T-cell (primary cell): Measurements from ENCODE around the gene RIIAD1. TPM values are rescaled to one million over a fixed set of nuclear protein-coding genes. Genes with fewer than 3 reads are reported as not detected.
"Not testable (repeated sequence)": the region's sequence is repeated elsewhere in the genome, so short reads cannot be mapped to it uniquely, and the experiment has no call there.

ENCODE experiments used
- ATAC-seq, 4 experiments: fragments of 200-7000 bp in 3 of 4; fragments of 150-1000 bp in 1 of 4; cut with Tn5 transposase; replicated peaks in 1 of 4; 1 replicate in 3 of 4; 2 replicates in 1 of 4; pipeline ENCODE4 v1.10.0; 2021; ENCODE audit warnings: moderate library complexity in 3 of 4, mild to moderate bottlenecking in 2 of 4, moderate number of reproducible peaks in 1 of 4
- CTCF ChIA-PET, 2 donors: fragments of 300-600 bp; sonication (Branson Sonifier 250); formaldehyde crosslinking; loops; one replicate each; lab custom pipeline; 2022; ENCODE audit warnings: antibody characterized with exemption in 2 of 2; lab: Charles Lee
- POLR2A ChIA-PET, 2 donors: fragments of 300-600 bp; sonication (Branson Sonifier 250); formaldehyde crosslinking; loops; one replicate each; lab custom pipeline; 2022; ENCODE audit warnings: antibody characterized with exemption in 2 of 2; lab: Charles Lee
- DNase-seq, 35 experiments: peaks; one replicate each; pipeline versions ENCODE4 v3.0.0 to v3.0.0-alpha.2; 2013 to 2023
- H3K27ac ChIP-seq: one replicate; pipeline ENCODE4 v1.5.1; 2013; ENCODE audit warnings: low read length
- H3K27me3 ChIP-seq, 2 experiments: replicated peaks in 1 of 2; 1 replicate in 1 of 2; 2 replicates in 1 of 2; pipeline versions ENCODE4 v1.6.1 to v1.7.0; 2013; ENCODE audit warnings: low read length in 1 of 2, mixed read lengths in 1 of 2; ENCODE audit not compliant: control insufficient read depth in 2 of 2, insufficient read depth in 2 of 2; ENCODE audit errors: extremely low read depth in 1 of 2
- H3K36me3 ChIP-seq, 2 donors: 1 replicate in 1 of 2; 2 replicates in 1 of 2; pipeline versions ENCODE4 v1.6.1 to v1.7.0; 2013; ENCODE audit warnings: low read length in 1 of 2; ENCODE audit not compliant: control insufficient read depth in 2 of 2, insufficient read depth in 1 of 2; ENCODE audit errors: extremely low read depth in 1 of 2
- H3K4me1 ChIP-seq, 2 experiments: 1 replicate in 1 of 2; 2 replicates in 1 of 2; pipeline versions ENCODE4 v1.6.1 to v1.7.0; 2013; ENCODE audit warnings: low read length in 2 of 2, mixed read lengths in 1 of 2; ENCODE audit not compliant: insufficient read depth in 2 of 2, control insufficient read depth in 1 of 2; ENCODE audit errors: extremely low read depth in 1 of 2
- H3K4me3 ChIP-seq, 2 donors: 1 replicate in 1 of 2; 2 replicates in 1 of 2; pipeline versions ENCODE4 v1.5.1 to v1.7.0; 2013; ENCODE audit warnings: mild to moderate bottlenecking in 2 of 2, low read length in 1 of 2, moderate library complexity in 1 of 2; ENCODE audit not compliant: control insufficient read depth in 1 of 2; ENCODE audit errors: extremely low read depth in 1 of 2
- H3K9me3 ChIP-seq: 2 replicates; pipeline ENCODE4 v1.7.0; 2013
- H3K27ac Mint-ChIP-seq, 2 donors: one replicate each; pipeline ENCODE4 v1.8.0; 2020 to 2021; ENCODE audit warnings: mild to moderate bottlenecking in 2 of 2, mixed read lengths in 2 of 2
- H3K27me3 Mint-ChIP-seq, 2 donors: one replicate each; pipeline ENCODE4 v1.8.0; 2021 to 2022; ENCODE audit warnings: mixed read lengths in 2 of 2
- H3K36me3 Mint-ChIP-seq: one replicate; pipeline ENCODE4 v1.8.0; 2021; ENCODE audit warnings: mixed read lengths
- H3K4me1 Mint-ChIP-seq, 3 donors: one replicate each; pipeline ENCODE4 v1.8.0; 2020 to 2022; ENCODE audit warnings: mixed read lengths in 3 of 3, mild to moderate bottlenecking in 1 of 3
- H3K4me3 Mint-ChIP-seq, 3 donors: one replicate each; pipeline ENCODE4 v1.8.0; 2020 to 2022; ENCODE audit warnings: mild to moderate bottlenecking in 3 of 3, mixed read lengths in 3 of 3, moderate library complexity in 3 of 3
- H3K9me3 Mint-ChIP-seq, 3 donors: one replicate each; pipeline ENCODE4 v1.8.0; 2020 to 2022; ENCODE audit warnings: mixed read lengths in 3 of 3
- WGBS: methylation state at CpG from one replicate; pipeline ENCODE4 v1.1.5; 2013; ENCODE audit warnings: missing lambda C conversion rate; ENCODE audit not compliant: insufficient coverage; 5-methylcytosine and 5-hydroxymethylcytosine counted together
- total RNA-seq, 35 experiments: library from RNA in 6 of 35; stranded (reverse) in 6 of 35; fragments of 120-200 nt in 1 of 35; gene quantifications; one replicate each; pipeline versions ENCODE4 v1.2.1 to v1.2.4 and lab custom pipeline; 2013 to 2026

Gene RIIAD1, protein sequence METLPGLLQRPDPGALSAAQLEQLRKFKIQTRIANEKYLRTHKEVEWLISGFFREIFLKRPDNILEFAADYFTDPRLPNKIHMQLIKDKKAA
- not detected for total RNA-seq
- not detected for total RNA-seq (2013)
- 0 to 0.14 (median 0) reads per million in 29 experiments for total RNA-seq (lab: John Stamatoyannopoulos, UW)

DNA sequence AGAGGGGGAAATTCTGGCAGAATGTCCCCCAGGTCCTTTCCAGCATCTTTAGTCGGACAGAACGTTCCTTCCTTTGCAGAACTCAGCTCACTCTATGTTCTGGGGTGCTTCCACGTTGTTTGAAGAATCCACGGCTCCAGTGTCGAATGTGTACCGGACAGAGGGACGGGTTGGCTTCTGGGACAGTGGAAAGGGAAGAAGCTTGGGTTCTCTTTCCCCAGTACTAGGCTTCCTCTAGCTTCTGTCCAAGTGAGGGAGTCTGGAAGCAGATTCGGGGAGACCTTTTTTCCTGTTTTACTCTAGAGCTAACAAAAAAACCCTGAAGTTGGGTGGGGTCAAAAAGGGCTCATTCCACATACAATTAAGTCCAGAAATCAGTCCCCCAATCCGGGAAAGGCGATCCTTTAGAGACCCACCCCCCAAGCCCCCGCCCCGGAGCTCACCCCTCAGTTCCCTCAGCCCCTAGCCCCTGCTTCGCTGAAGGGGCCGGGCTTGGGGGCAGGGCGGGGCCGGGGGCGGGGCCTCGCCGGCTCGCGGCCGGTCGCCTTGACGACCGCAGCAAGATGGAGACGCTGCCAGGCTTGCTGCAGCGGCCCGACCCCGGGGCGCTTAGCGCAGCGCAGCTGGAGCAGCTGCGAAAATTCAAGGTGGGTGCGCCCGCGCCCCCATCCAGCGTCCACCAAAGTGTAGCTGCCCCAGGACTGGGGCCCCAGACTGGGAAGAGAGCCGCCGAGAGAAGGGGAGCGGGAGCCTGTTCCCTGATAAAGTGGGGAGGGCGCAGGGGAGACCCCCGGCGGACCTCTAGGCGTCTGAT is at the start of gene RIIAD1:
RIIAD1 (plus strand) TSS at position 549 of the 814 bp plus-strand sequence; CDS start at position 564, 15 bp downstream.
- Mint-ChIP-seq H3K27me3 (peaks cover 48 to 64% of the 10 kb centered on the region in 2 donors), H3K27ac (peak within 1 kb of the TSS; percentile 50 to 62), H3K36me3 (no peaks in the 10 kb centered on the region), H3K4me1 (peaks cover 31 to 42% (median 32%) of the 10 kb centered on the region in 3 donors), H3K9me3 (no peaks in the 10 kb centered on the region), H3K4me3 (peak within 1 kb of the TSS; percentile 75 to 84 (median 79))
- Histone ChIP-seq H3K4me1 (peaks cover 0 to 27% of the 10 kb centered on the region in 2 experiments), H3K27me3 (peaks cover 15 to 51% of the 10 kb centered on the region in 2 experiments), H3K27ac (no peak within 1 kb of the TSS), H3K36me3 (no peaks in the 10 kb centered on the region), H3K9me3 (no peaks in the 10 kb centered on the region), H3K4me3 (peak within 1 kb of the TSS; percentile 44 to 58)
- WGBS: 1% methylated on average over 36 of the region's 44 CpGs
- peak; percentile 86 to 96 (median 91) for ATAC-seq
- ChIA-PET CTCF (interaction anchor here (0.6 to 1.0 kb wide), 3 partner anchors 17 to 115 kb away, joined by 3 to 4 read pairs (median 4); no protein-coding TSS in a partner anchor), POLR2A (interaction anchor here in 1 of 2 donors (0.6 kb wide), 1 partner anchor 33 kb away, joined by 3 read pairs; no protein-coding TSS in a partner anchor)
- peak in 29 of 35 experiments; percentile 5 to 70 (median 36) for DNase-seq

DNA sequence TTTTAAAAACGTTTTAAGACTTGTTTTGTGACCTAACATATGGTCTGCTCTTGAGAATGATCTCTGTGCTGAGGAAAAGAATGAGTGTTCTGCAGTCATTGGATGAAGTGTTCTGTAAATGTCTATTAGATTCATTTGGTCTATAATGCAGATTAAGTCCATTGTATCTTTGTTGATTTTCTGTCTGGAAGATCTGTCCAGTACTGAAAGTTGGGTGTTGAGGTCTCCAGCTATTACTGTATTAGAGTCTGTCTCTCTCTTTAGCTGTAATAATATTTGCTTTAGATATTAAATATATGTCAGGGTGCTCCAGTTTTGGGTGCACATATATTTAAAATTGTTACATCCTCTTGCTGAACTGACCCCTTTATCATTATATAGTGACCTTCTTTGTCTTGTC is 47.9 kb upstream of the RIIAD1 start:
- DNase-seq: no peak
- no peak for ATAC-seq
- Histone ChIP-seq H3K9me3 (no peaks in the 10 kb centered on the region), H3K27me3 (no peaks in the 10 kb centered on the region), H3K36me3 (peaks cover 0 to 25% of the 10 kb centered on the region in 2 donors), H3K27ac (no peak overlapping the region), H3K4me1 (no peaks in the 10 kb centered on the region), H3K4me3 (no peak overlapping the region)
- no peak overlapping the region for H3K4me3 Mint-ChIP-seq
- no peaks in the 10 kb centered on the region for H3K27me3 Mint-ChIP-seq
- H3K36me3 Mint-ChIP-seq: peaks cover 59% of the 10 kb centered on the region
- peaks cover 3 to 16% (median 9%) of the 10 kb centered on the region in 3 donors for H3K4me1 Mint-ChIP-seq
- POLR2A ChIA-PET: no interaction called here
- peaks cover 0 to 6% (median 0%) of the 10 kb centered on the region in 3 donors for H3K9me3 Mint-ChIP-seq
- WGBS: 83% methylated on average over 1 of the region's 1 CpG
- CTCF ChIA-PET: no interaction called here
- no peak overlapping the region for H3K27ac Mint-ChIP-seq

DNA sequence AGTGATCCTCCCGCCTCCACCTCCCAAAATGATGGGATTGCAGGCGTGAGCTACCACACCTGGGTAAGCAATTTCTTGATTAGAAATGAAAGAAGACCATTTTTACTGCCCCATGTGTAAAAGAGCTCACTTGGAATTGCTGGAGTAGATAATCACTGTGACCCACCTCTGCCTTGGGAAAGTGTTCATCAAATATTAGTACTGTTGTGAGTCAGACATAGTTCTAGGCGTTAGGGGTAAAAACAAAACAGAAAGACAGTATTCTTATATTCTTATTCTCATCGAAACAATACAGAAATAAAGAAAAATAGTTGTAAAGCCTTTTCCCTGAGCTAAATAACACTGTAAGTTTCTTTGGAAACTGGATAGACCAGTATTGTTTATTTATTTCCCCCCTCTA is 40.9 kb upstream of the RIIAD1 start:
- no peak for DNase-seq
- H3K36me3 ChIP-seq: peaks cover 0 to 33% of the 10 kb centered on the region in 2 donors
- H3K27me3 Mint-ChIP-seq: no peaks in the 10 kb centered on the region
- H3K9me3 ChIP-seq: no peaks in the 10 kb centered on the region
- no peak for ATAC-seq
- H3K36me3 Mint-ChIP-seq: peaks cover 39% of the 10 kb centered on the region
- H3K4me3 ChIP-seq: no peak overlapping the region
- H3K9me3 Mint-ChIP-seq: no peaks in the 10 kb centered on the region
- H3K27ac ChIP-seq: no peak overlapping the region
- H3K4me3 Mint-ChIP-seq: no peak overlapping the region
- WGBS: no CpG with 5 or more reads among the region's 4 CpGs
- H3K4me1 Mint-ChIP-seq: no peaks in the 10 kb centered on the region
- no peaks in the 10 kb centered on the region for H3K4me1 ChIP-seq
- ChIA-PET CTCF (interaction anchor here in 1 of 2 donors (0.7 kb wide), 1 partner anchor 155 kb away, joined by 8 read pairs; no protein-coding TSS in a partner anchor), POLR2A (no interaction called here)
- H3K27me3 ChIP-seq: no peaks in the 10 kb centered on the region
- H3K27ac Mint-ChIP-seq: no peak overlapping the region

DNA sequence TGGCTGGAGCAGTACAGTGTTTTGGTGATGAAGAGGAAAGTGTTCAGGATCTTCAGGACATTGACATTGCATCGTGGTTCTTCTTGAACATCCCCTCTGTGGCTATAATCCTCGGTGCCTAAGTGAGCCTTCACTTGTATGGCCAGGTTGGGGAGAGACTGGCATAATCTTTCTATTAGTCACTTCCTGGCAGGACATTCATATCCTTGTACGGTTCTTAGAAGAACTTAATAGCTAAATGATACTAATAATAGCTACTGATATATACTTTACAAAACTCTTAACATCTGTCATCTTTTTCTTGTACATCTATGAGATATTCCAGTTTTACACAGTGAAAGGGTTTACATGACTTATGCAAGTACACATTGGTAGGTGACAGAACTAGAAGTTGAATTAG is 40.5 kb upstream of the RIIAD1 start:
- H3K27me3 Mint-ChIP-seq: no peaks in the 10 kb centered on the region
- no peak overlapping the region for H3K4me3 ChIP-seq

DNA sequence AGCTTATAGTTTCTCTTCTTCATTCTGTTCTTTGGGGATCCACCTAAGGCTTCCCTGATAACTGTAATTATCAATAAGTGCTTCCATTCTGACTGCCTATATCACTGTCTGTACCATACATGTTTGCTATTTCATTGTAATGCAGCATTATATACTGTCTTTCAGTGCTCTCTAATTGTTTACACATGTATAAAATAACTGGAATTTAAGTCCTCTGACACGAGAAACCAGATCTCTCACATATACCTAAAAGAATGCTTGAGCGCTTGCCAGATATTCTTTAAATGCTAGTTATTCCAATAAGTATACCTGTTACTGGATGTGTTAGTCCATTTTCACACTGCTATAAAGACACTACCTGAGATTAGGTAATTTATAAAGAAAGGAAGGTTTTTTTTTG is 39.4 kb upstream of the RIIAD1 start:
- H3K27ac Mint-ChIP-seq: no peak overlapping the region
- no peaks in the 10 kb centered on the region for H3K27me3 Mint-ChIP-seq
- H3K4me3 ChIP-seq: no peak overlapping the region
- H3K4me3 Mint-ChIP-seq: no peak overlapping the region
- no peak for DNase-seq
- ATAC-seq: no peak
- no peaks in the 10 kb centered on the region for H3K9me3 Mint-ChIP-seq
- POLR2A ChIA-PET: no interaction called here
- CTCF ChIA-PET: no interaction called here
- no peaks in the 10 kb centered on the region for H3K4me1 ChIP-seq
- H3K36me3 ChIP-seq: peaks cover 0 to 43% of the 10 kb centered on the region in 2 donors
- no CpG with 5 or more reads among the region's 2 CpGs for WGBS
- H3K4me1 Mint-ChIP-seq: no peaks in the 10 kb centered on the region
- H3K9me3 ChIP-seq: no peaks in the 10 kb centered on the region
- H3K27me3 ChIP-seq: no peaks in the 10 kb centered on the region
- no peak overlapping the region for H3K27ac ChIP-seq
- peaks cover 45% of the 10 kb centered on the region for H3K36me3 Mint-ChIP-seq

More for the DNA sequence above, 40.5 kb upstream of the RIIAD1 start:
- no peaks in the 10 kb centered on the region for H3K9me3 Mint-ChIP-seq
- no peak overlapping the region for H3K27ac ChIP-seq
- no peak overlapping the region for H3K4me3 Mint-ChIP-seq
- no peaks in the 10 kb centered on the region for H3K9me3 ChIP-seq
- H3K36me3 Mint-ChIP-seq: peaks cover 40% of the 10 kb centered on the region
- no peak for DNase-seq
- no peak for ATAC-seq
- no peaks in the 10 kb centered on the region for H3K27me3 ChIP-seq
- no peaks in the 10 kb centered on the region for H3K4me1 ChIP-seq
- peaks cover 0 to 38% of the 10 kb centered on the region in 2 donors for H3K36me3 ChIP-seq
- WGBS: no CpG with 5 or more reads among the region's 3 CpGs
- ChIA-PET CTCF (interaction anchor here in 1 of 2 donors (0.6 to 0.7 kb wide), 3 partner anchors 101 to 270 kb away, joined by 4 to 10 read pairs (median 8); no protein-coding TSS in a partner anchor), POLR2A (no interaction called here)
- no peaks in the 10 kb centered on the region for H3K4me1 Mint-ChIP-seq
- H3K27ac Mint-ChIP-seq: no peak overlapping the region

DNA sequence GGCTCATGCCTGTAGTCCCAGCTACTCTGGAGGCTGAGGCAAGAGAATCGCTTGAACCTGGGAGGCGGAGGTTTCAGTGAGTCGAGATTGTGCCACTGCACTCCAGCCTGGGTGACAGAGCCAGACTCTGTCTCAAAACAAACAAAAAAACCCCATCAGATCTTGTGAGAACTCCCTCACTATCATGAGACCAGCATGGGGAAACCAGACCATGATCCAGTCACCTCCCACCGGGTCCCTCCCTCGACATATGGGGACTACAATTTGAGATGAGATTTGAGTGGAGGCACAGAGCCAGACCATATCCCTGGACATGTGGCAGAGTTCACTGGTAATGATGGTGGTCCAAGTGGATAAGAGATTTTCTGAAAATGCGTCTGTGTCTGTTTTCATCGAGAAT is 38.4 kb upstream of the RIIAD1 start:
- H3K27ac Mint-ChIP-seq, ATAC-seq: not testable (repeated sequence)

More for the DNA sequence above, 38.4 kb upstream of the RIIAD1 start:
- DNase-seq, H3K27me3 Mint-ChIP-seq, CTCF ChIA-PET, H3K27ac ChIP-seq, H3K4me1 ChIP-seq, POLR2A ChIA-PET, H3K4me1 Mint-ChIP-seq, H3K27me3 ChIP-seq, H3K9me3 Mint-ChIP-seq, H3K4me3 ChIP-seq, H3K9me3 ChIP-seq, H3K4me3 Mint-ChIP-seq: not testable (repeated sequence)
- H3K36me3 Mint-ChIP-seq: peaks cover 47% of the 10 kb centered on the region
- peaks cover 0 to 50% of the 10 kb centered on the region in 2 donors for H3K36me3 ChIP-seq
- WGBS: 92% methylated on average over 4 of the region's 7 CpGs
